OCI-LY3 (cell line): ENCODE measurements around the gene POMT2.

ENCODE experiments used
- CTCF ChIP-seq: fragments of 200-600, 300-600 bp; sonication (generic); IDR thresholded peaks from 2 replicates; pipeline ENCODE4 v1.5.1; 2014; ENCODE audit warnings: antibody characterized with exemption, low read length, low read depth
- EZH2phosphoT487 ChIP-seq: fragments of 200-600 bp; shearing (Covaris generic); IDR thresholded peaks from 2 replicates; pipeline ENCODE4 v1.6.1; 2018; ENCODE audit warnings: antibody characterized with exemption, mixed run types, low read depth

GRCh38 chr14:77275601-77276017, 45.1 kb downstream of the POMT2 start:
- no peak for TF ChIP-seq CTCF
- TF ChIP-seq EZH2phosphoT487 = no peak
